Mesendoderm (in vitro differentiated cells): ENCODE measurements around the gene SEC61A1.

Experiments used
- DNase-seq: peaks from one replicate; pipeline ENCODE4 v3.0.0; 2013
- H2AK5ac ChIP-seq: 2 replicates; pipeline ENCODE4 v1.6.1; 2013; ENCODE audit warnings: low read length, inconsistent platforms
- H2BK120ac ChIP-seq: 2 replicates; pipeline ENCODE4 v1.6.1; 2013; ENCODE audit warnings: low read depth, mild to moderate bottlenecking, low read length, moderate library complexity, mixed read lengths
- H2BK15ac ChIP-seq: replicated peaks from 2 replicates; pipeline ENCODE4 v1.6.1; 2013; ENCODE audit warnings: low read depth, mild to moderate bottlenecking, moderate library complexity
- H2BK5ac ChIP-seq: 2 replicates; pipeline ENCODE4 v1.6.1; 2013; ENCODE audit warnings: low read length, inconsistent platforms
- H3K18ac ChIP-seq: 2 replicates; pipeline ENCODE4 v1.6.1; 2013; ENCODE audit warnings: mild to moderate bottlenecking, low read length, mixed read lengths
- H3K23ac ChIP-seq: one replicate; pipeline ENCODE4 v1.6.1; 2013; ENCODE audit warnings: low read length
- H3K27ac ChIP-seq: 2 replicates; pipeline ENCODE4 v1.5.1; 2013; ENCODE audit warnings: low read depth, mild to moderate bottlenecking, inconsistent platforms, low read length, moderate library complexity
- H3K27me3 ChIP-seq: 2 replicates; pipeline ENCODE4 v1.6.1; 2013; ENCODE audit warnings: low read length, control low read depth, mild to moderate bottlenecking, inconsistent platforms; ENCODE audit not compliant: insufficient read depth, poor library complexity
- H3K36me3 ChIP-seq: 2 replicates; pipeline ENCODE4 v1.6.1; 2013; ENCODE audit warnings: low read length, inconsistent platforms; ENCODE audit not compliant: control insufficient read depth, insufficient read depth
- H3K4ac ChIP-seq: one replicate; pipeline ENCODE4 v1.6.1; 2013; ENCODE audit warnings: low read depth, mild to moderate bottlenecking, low read length, moderate library complexity
- H3K4me1 ChIP-seq: 2 replicates; pipeline ENCODE4 v1.6.1; 2013; ENCODE audit warnings: low read depth, low read length, inconsistent platforms; ENCODE audit not compliant: control insufficient read depth
- H3K4me2 ChIP-seq: 2 replicates; pipeline ENCODE4 v1.6.1; 2013; ENCODE audit warnings: low read length
- H3K4me3 ChIP-seq: 2 replicates; pipeline ENCODE4 v1.5.1; 2013; ENCODE audit warnings: mild to moderate bottlenecking, low read length
- H3K56ac ChIP-seq: one replicate; pipeline ENCODE4 v1.6.1; 2013; ENCODE audit warnings: low read length
- H3K79me1 ChIP-seq: 2 replicates; pipeline ENCODE4 v1.6.1; 2013; ENCODE audit warnings: low read length, inconsistent platforms
- H3K79me2 ChIP-seq: 2 replicates; pipeline ENCODE4 v1.6.1; 2013; ENCODE audit warnings: mild to moderate bottlenecking, low read length; ENCODE audit not compliant: control insufficient read depth, insufficient read depth
- H3K9ac ChIP-seq: 2 replicates; pipeline ENCODE4 v1.6.1; 2013; ENCODE audit warnings: low read length, inconsistent platforms
- H4K5ac ChIP-seq: one replicate; pipeline ENCODE4 v1.6.1; 2013; ENCODE audit warnings: low read length
- H4K8ac ChIP-seq: one replicate; pipeline ENCODE4 v1.6.1; 2013; ENCODE audit warnings: low read depth, mild to moderate bottlenecking, control low read depth, low read length, moderate library complexity
- WGBS: extraction: QIAGEN DNeasy Blood & Tissue Kit; methylation state at CpG from one replicate; pipeline ENCODE4 v1.1.7; 2013; ENCODE audit warnings: low lambda C conversion rate, missing lambda C conversion rate; ENCODE audit not compliant: insufficient coverage; ENCODE audit errors: extremely low coverage; 5-methylcytosine and 5-hydroxymethylcytosine counted together

Gene SEC61A1

GRCh38 chr3:128062033-128062745, 10.0 kb downstream of the SEC61A1 start:
- no peak overlapping the region for H4K5ac ChIP-seq
- H3K4me1 ChIP-seq: no peaks in the 10 kb centered on the region
- no peak overlapping the region for H3K4ac ChIP-seq
- no peak overlapping the region for H2BK5ac ChIP-seq
- DNase-seq: no peak
- no peak overlapping the region for H2AK5ac ChIP-seq
- no peak overlapping the region for H2BK120ac ChIP-seq
- no peak overlapping the region for H3K4me2 ChIP-seq
- peaks cover under 1% of the 10 kb centered on the region for H3K79me1 ChIP-seq
- H3K27me3 ChIP-seq: no peaks in the 10 kb centered on the region
- no peak overlapping the region for H3K18ac ChIP-seq
- peaks cover 28% of the 10 kb centered on the region for H3K36me3 ChIP-seq
- no peak overlapping the region for H3K9ac ChIP-seq
- no peak overlapping the region for H3K27ac ChIP-seq
- H3K79me2 ChIP-seq: no peaks in the 10 kb centered on the region
- WGBS: no CpG with 5 or more reads among the region's 8 CpGs
- H4K8ac ChIP-seq: no peak overlapping the region
- H3K56ac ChIP-seq: no peak overlapping the region
- H3K4me3 ChIP-seq: no peak overlapping the region
- H2BK15ac ChIP-seq: no peak overlapping the region
- no peak overlapping the region for H3K23ac ChIP-seq

- Histone ChIP-seq H3K4ac (no peak overlapping the region), H3K4me1 (no peaks in the 10 kb centered on the region), H3K27ac (no peak overlapping the region), H4K8ac (no peak overlapping the region), H2AK5ac (no peak overlapping the region), H3K79me2 (no peaks in the 10 kb centered on the region), H3K18ac (no peak overlapping the region), H4K5ac (no peak overlapping the region), H2BK5ac (no peak overlapping the region), H3K79me1 (no peaks in the 10 kb centered on the region), H3K27me3 (no peaks in the 10 kb centered on the region), H3K4me3 (no peak overlapping the region), H3K9ac (no peak overlapping the region), H3K23ac (no peak overlapping the region), H3K4me2 (no peak overlapping the region), H3K56ac (no peak overlapping the region), H3K36me3 (peaks cover 37% of the 10 kb centered on the region), H2BK15ac (no peak overlapping the region), H2BK120ac (no peak overlapping the region)
- WGBS: no CpG with 5 or more reads among the region's 2 CpGs
- no peak for DNase-seq
These were observed 11.6 kb downstream of the SEC61A1 start for GRCh38 chr3:128063865-128064264.

GRCh38 chr3:128064962-128065361, 12.7 kb downstream of the SEC61A1 start:
- Histone ChIP-seq H3K4me1 (no peaks in the 10 kb centered on the region), H3K79me2 (no peaks in the 10 kb centered on the region), H3K27ac (no peak overlapping the region), H3K23ac (no peak overlapping the region), H4K8ac (no peak overlapping the region), H2BK5ac (no peak overlapping the region), H2BK120ac (no peak overlapping the region), H3K4me3 (no peak overlapping the region), H3K4ac (no peak overlapping the region), H3K4me2 (no peak overlapping the region), H3K79me1 (peaks cover 1% of the 10 kb centered on the region), H3K56ac (no peak overlapping the region), H3K18ac (no peak overlapping the region), H3K27me3 (no peaks in the 10 kb centered on the region), H4K5ac (no peak overlapping the region), H3K9ac (no peak overlapping the region), H2BK15ac (no peak overlapping the region), H3K36me3 (peaks cover 44% of the 10 kb centered on the region), H2AK5ac (no peak overlapping the region)
- no CpG with 5 or more reads among the region's 6 CpGs for WGBS
- DNase-seq: no peak

GRCh38 chr3:128066114-128066513, 13.9 kb downstream of the SEC61A1 start:
- Histone ChIP-seq H3K56ac (no peak overlapping the region), H2AK5ac (no peak overlapping the region), H3K4me2 (no peak overlapping the region), H3K23ac (no peak overlapping the region), H2BK5ac (no peak overlapping the region), H3K4me3 (no peak overlapping the region), H3K18ac (no peak overlapping the region), H3K27ac (no peak overlapping the region), H2BK120ac (no peak overlapping the region), H4K5ac (no peak overlapping the region), H4K8ac (no peak overlapping the region), H3K27me3 (no peaks in the 10 kb centered on the region), H3K4me1 (no peaks in the 10 kb centered on the region), H3K36me3 (peaks cover 43% of the 10 kb centered on the region), H2BK15ac (no peak overlapping the region), H3K79me2 (no peaks in the 10 kb centered on the region), H3K9ac (no peak overlapping the region), H3K79me1 (peaks cover 3% of the 10 kb centered on the region), H3K4ac (no peak overlapping the region)
- no CpG with 5 or more reads among the region's 4 CpGs for WGBS
- no peak for DNase-seq

- Histone ChIP-seq H3K4me2 (no peak overlapping the region), H3K4ac (no peak overlapping the region), H3K27ac (no peak overlapping the region), H3K4me3 (no peak overlapping the region), H2AK5ac (no peak overlapping the region), H3K56ac (no peak overlapping the region), H2BK120ac (no peak overlapping the region), H3K18ac (no peak overlapping the region), H3K23ac (no peak overlapping the region), H4K5ac (no peak overlapping the region), H3K27me3 (no peaks in the 10 kb centered on the region), H2BK15ac (no peak overlapping the region), H4K8ac (no peak overlapping the region), H3K4me1 (no peaks in the 10 kb centered on the region), H3K79me2 (no peaks in the 10 kb centered on the region), H3K79me1 (peaks cover 3% of the 10 kb centered on the region), H3K9ac (no peak overlapping the region), H2BK5ac (no peak overlapping the region), H3K36me3 (peaks cover 42% of the 10 kb centered on the region)
- WGBS: no CpG with 5 or more reads among the region's 9 CpGs
- DNase-seq: no peak
These were observed 14.4 kb downstream of the SEC61A1 start for GRCh38 chr3:128066676-128067075.

GRCh38 chr3:128067489-128067888, 15.3 kb downstream of the SEC61A1 start:
- Histone ChIP-seq H2AK5ac (no peak overlapping the region), H3K27me3 (no peaks in the 10 kb centered on the region), H3K4me1 (no peaks in the 10 kb centered on the region), H3K4ac (no peak overlapping the region), H2BK15ac (no peak overlapping the region), H3K56ac (no peak overlapping the region), H2BK5ac (no peak overlapping the region), H3K9ac (no peak overlapping the region), H3K4me3 (no peak overlapping the region), H3K79me1 (peaks cover 3% of the 10 kb centered on the region), H3K18ac (no peak overlapping the region), H4K8ac (no peak overlapping the region), H2BK120ac (no peak overlapping the region), H3K79me2 (no peaks in the 10 kb centered on the region), H3K36me3 (peaks cover 41% of the 10 kb centered on the region), H3K23ac (no peak overlapping the region), H4K5ac (no peak overlapping the region), H3K4me2 (no peak overlapping the region), H3K27ac (no peak overlapping the region)
- WGBS: no CpG with 5 or more reads among the region's 7 CpGs
- DNase-seq: peak; percentile 37
